ENCODE measurements around the gene PAFAH1B1. TPM values are rescaled to one million over a fixed set of nuclear protein-coding genes. Genes with fewer than 3 reads are reported as not detected.
"Not testable (repeated sequence)": the region's sequence is repeated elsewhere in the genome, so short reads cannot be mapped to it uniquely, and the experiment has no call there.

Gene PAFAH1B1
- total RNA-seq, 1 experiment from 2014 or later: 181 TPM

GRCh38 chr17:2593821-2594721 lies 617 bp downstream of the PAFAH1B1 start:
- in situ Hi-C loops (cut with HindIII; ENCODE audit: low sequenced_read_pairs): no loop called here
- peak; percentile 76 for DNase-seq (ENCODE audit: low spot score)

GRCh38 chr17:2594722-2595599 lies 1.5 kb downstream of the PAFAH1B1 start:
- in situ Hi-C loops (cut with HindIII; ENCODE audit: low sequenced_read_pairs): no loop called here
- DNase-seq (ENCODE audit: low spot score): no peak

- in situ Hi-C loops (cut with HindIII; ENCODE audit: low sequenced_read_pairs): no loop called here
- no peak for DNase-seq (ENCODE audit: low spot score)
These were observed 2.3 kb downstream of the PAFAH1B1 start for GRCh38 chr17:2595716-2596115.

GRCh38 chr17:2598166-2598565 lies 4.7 kb downstream of the PAFAH1B1 start:
- in situ Hi-C loops (cut with HindIII; ENCODE audit: low sequenced_read_pairs): no loop called here
- no peak for DNase-seq (ENCODE audit: low spot score)

DNA sequence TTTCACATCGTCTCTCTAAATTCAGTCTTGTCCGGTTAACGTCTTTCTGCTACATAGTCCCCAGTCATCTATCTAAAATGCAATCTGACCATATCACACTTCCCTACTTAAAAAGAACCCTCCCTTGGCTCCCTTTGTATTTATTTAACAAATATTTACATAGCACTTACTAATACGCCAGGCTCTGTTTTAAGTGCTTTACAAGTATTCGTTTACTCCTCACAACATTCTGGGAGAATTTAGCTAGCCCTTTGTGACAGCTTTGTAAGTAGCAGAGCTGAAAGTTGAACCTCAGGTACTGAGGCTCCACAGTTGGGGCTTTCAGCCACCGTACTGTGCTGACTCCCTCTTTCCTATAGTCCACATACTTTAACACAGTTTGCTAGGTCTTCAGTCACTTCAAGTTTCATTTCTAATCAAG lies 9.2 kb downstream of the PAFAH1B1 start:
- DNase-seq (ENCODE audit: low spot score): no peak
- in situ Hi-C loops (cut with HindIII; ENCODE audit: low sequenced_read_pairs): loop anchor here (25.0 kb wide), 1 partner anchor 115 kb away; no protein-coding TSS in a partner anchor

DNA sequence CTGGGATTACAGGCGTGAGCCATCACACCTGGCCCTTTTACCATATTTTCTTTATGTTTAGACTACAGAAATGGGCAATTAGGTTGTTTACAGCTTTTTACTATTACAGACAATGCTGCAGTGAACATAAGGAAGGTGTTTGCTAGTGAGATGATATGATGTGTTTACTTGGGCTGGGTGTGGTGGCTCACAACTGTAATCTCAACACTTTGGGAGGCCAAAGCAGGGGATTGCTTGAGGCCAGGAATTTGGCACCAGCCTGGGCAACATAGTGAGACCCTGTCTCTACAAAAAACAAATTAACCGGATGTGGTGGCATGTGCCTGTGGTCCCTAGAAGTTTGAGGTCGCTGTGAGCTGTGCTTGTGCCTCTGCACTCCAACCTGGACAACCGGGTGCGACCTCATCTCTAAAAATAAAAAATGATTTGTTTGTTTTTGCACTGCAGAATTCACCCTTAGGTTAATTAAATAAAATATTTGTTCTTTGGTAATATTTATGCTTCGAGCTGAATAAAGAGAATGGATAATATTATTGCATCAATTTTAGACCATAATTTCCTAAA lies 15.0 kb downstream of the PAFAH1B1 start:
- in situ Hi-C loops (cut with HindIII; ENCODE audit: low sequenced_read_pairs): loop anchor here (25.0 kb wide), 1 partner anchor 121 kb away; no protein-coding TSS in a partner anchor
- DNase-seq (ENCODE audit: low spot score): no peak

DNA sequence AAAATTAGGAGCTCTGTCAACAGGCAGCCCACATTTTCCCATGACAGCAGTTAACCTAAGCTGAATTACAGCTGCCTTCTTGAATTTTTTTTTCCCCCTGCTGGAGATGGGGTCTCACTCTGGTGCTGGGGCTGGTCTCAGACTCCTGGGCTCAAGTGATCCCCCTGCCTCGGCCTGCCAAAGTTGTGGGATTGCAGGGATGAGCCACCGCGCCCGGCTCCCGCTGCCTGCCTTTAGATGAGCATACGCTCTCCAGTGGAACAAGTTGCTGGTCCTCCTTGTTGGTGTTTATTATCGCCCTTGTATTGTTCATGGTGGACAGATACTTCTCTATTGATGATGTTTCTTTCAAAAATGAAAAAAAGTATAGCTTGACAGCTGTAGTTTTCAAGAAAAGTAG lies 15.6 kb downstream of the PAFAH1B1 start:
- DNase-seq (ENCODE audit: low spot score): no peak
- in situ Hi-C loops (cut with HindIII; ENCODE audit: low sequenced_read_pairs): loop anchor here (25.0 kb wide), 1 partner anchor 122 kb away; no protein-coding TSS in a partner anchor

- in situ Hi-C loops (cut with HindIII; ENCODE audit: low sequenced_read_pairs): loop anchor here (25.0 kb wide), 1 partner anchor 123 kb away; no protein-coding TSS in a partner anchor
- no peak for DNase-seq (ENCODE audit: low spot score)
These were observed 17.0 kb downstream of the PAFAH1B1 start for GRCh38 chr17:2610195-2611175.

DNA sequence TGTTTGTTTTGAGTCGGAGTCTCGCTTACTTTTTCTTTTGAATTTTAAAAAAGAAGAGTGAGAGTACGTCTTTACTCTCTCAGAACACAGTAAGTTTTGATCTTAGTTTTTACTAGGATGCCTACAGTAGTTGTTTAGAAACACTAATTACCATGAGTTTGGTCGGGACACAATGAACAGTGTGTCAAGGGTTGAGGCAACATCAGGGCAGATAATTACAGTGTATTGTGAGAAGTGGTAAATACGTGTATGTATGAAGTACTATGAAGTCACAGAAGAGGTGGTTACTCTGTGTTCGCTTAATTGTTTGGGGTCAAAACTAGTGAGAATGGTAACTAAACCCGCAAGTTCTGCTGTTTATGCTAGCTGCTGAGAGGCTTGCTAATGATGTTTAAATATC lies 18.2 kb downstream of the PAFAH1B1 start:
- in situ Hi-C loops (cut with HindIII; ENCODE audit: low sequenced_read_pairs): loop anchor here (25.0 kb wide), 1 partner anchor 124 kb away; no protein-coding TSS in a partner anchor
- no peak for DNase-seq (ENCODE audit: low spot score)

DNA sequence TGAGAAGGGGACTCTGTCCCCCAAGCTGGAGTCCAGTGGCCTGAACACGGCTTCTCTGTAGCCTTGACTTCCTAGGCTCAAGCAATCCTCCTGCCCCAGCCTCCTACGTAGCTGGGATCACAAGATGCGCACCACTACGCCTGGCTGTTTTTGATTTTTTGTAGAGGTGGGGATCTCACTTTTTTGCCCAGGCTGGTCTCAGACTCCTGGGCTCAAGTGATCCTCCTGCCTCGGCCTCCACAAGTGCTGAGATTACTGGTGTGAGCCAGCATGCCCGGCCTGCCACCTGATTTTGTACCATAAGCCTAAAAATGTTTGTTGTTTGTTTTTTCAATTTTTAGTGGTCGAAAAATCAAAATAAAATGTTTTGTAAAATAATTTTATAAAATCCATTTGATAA lies 19.2 kb downstream of the PAFAH1B1 start:
- DNase-seq (ENCODE audit: low spot score): no peak
- in situ Hi-C loops (cut with HindIII; ENCODE audit: low sequenced_read_pairs): loop anchor here (25.0 kb wide), 1 partner anchor 125 kb away; no protein-coding TSS in a partner anchor

- DNase-seq (ENCODE audit: low spot score): no peak
- in situ Hi-C loops (cut with HindIII; ENCODE audit: low sequenced_read_pairs): loop anchor here (25.0 kb wide), 1 partner anchor 126 kb away; no protein-coding TSS in a partner anchor
These were observed 19.8 kb downstream of the PAFAH1B1 start for GRCh38 chr17:2613089-2613808.

DNA sequence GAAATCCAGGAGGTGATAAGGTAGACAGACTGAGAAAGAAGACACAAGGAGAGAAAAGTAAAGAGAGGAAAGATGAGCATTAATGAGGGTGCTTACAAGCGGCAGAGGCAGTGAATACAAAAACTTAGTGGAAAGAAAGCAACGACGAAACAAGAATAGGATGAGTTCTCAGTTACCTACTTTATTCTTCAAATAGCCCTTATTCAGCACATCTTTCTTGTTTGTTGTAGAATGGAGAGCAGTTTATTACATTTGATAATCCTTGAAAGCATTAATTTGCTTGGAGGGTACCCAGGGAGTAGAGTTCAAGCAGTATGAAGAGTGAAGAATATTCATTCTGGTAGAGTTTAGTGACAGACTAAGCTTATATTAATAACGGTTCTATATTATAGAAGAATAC lies 22.4 kb downstream of the PAFAH1B1 start:
- no peak for DNase-seq (ENCODE audit: low spot score)
- in situ Hi-C loops (cut with HindIII; ENCODE audit: low sequenced_read_pairs): loop anchor here (25.0 kb wide), 1 partner anchor 129 kb away; no protein-coding TSS in a partner anchor

DNA sequence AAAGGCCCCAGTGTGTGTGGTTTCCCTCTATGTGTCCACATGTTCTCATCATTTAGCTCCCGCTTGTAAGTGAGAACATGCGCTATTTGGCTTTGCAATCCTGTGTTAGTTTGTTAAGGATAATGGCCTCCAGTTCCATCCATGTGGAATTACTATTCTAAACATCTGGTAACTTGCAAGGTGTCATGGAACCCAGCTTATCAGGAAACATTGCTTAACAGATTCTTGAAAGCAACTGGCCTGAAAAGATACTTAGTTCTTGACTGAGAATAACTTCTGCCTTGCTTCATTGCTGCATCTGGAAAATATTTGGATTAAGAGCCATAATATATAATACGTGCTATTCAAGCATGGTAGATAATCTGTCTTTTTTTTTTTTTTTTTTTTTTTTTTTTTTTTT lies 27.8 kb downstream of the PAFAH1B1 start:
- no peak for DNase-seq (ENCODE audit: low spot score)
- in situ Hi-C loops (cut with HindIII; ENCODE audit: low sequenced_read_pairs): loop anchor here (25.0 kb wide), 1 partner anchor 134 kb away; no protein-coding TSS in a partner anchor

- in situ Hi-C loops (cut with HindIII; ENCODE audit: low sequenced_read_pairs): loop anchor here (25.0 kb wide), 1 partner anchor 135 kb away; no protein-coding TSS in a partner anchor
These were observed 28.5 kb downstream of the PAFAH1B1 start for GRCh38 chr17:2621951-2622405.

DNA sequence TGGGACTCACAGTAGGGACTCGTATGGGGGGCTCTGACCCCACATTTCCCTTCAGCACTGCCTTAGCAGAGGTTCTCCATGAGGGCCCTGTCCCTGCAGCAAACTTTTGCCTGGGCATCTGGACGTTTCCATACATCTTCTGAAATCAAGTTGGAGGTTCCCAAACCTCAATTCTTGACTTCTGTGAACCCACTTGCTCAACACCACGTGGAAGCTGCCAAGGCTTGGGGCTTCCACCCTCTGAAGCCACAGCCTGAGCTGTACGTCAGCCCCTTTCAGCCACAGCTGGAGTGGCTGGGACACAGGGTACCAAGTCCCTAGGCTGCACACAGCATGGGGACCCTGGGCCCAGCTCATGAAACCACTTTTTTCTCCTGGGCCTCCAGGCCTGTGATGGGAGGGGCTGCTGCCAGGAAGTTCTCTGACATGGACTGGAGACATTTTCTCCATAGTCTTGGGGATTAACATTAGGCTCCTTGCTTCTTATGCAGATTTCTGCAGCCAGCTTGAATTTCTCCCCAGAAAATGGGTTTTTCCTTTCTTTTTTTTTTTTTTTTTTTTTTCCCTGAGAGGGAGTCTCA lies 29.4 kb downstream of the PAFAH1B1 start:
- in situ Hi-C loops (cut with HindIII; ENCODE audit: low sequenced_read_pairs): loop anchor here (25.0 kb wide), 1 partner anchor 136 kb away; no protein-coding TSS in a partner anchor
- DNase-seq (ENCODE audit: low spot score): not testable (repeated sequence)

More at GRCh38 chr17:2621951-2622405, 28.5 kb downstream of the PAFAH1B1 start:
- DNase-seq (ENCODE audit: low spot score): not testable (repeated sequence)

DNA sequence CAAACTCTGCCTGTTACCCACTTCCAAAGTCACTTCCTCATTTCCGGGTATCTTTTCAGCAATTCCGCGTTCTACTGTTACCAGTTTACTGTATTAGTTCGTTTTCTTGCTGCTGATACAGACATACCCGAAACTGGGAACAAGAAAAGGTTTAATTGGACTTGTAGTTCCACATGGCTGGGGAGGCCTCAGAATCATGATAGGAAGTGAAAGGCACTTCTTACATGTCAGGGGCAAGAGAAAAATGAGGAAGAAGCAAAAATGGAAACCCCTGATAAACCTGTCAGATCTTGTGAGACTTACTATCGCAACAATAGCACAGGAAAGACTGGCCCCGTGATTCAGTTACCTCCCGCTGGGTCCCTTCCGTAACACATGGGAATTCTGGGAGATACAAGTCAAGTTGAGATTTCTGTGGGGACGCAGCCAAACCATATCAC lies 30.9 kb downstream of the PAFAH1B1 start:
- in situ Hi-C loops (cut with HindIII; ENCODE audit: low sequenced_read_pairs): loop anchor here (25.0 kb wide), 1 partner anchor 137 kb away; no protein-coding TSS in a partner anchor
- DNase-seq (ENCODE audit: low spot score): peak; percentile 38
